ENCODE data around the gene ARSI. TPM values are rescaled to one million over a fixed set of nuclear protein-coding genes. Genes with fewer than 3 reads are reported as not detected.

The ARSI gene
- total and polyA plus RNA-seq, 2 of the 13 experiments (the other 11 are each of a cell fraction or from before 2014, with no cell fraction given), result 4.2 to 33.9 TPM

- no peak overlapping the region for H3K27ac ChIP-seq (ENCODE audit: extremely low read length, insufficient read depth, low read length)
- BruUV-seq (replicated peaks), result no TSS peak
- DNase-seq (ENCODE audit: low spot score) (no peak), ATAC-seq (no peak), FAIRE-seq (no peak)
- no peak overlapping the region for H2AFZ ChIP-seq (ENCODE audit: low read length)
- H3K4me1 ChIP-seq (ENCODE audit: insufficient read depth, low read length), result peaks cover 67% of the 10 kb centered on the region
- H4K20me1 ChIP-seq (ENCODE audit: insufficient read depth, low read length), result no peaks in the 10 kb centered on the region
- no peak overlapping the region for H3K4me2 ChIP-seq (ENCODE audit: low read depth, low read length)
- H3K79me2 ChIP-seq (ENCODE audit: insufficient read depth, low read length), result no peaks in the 10 kb centered on the region
- H3K4me3 ChIP-seq (replicated peaks in 1 of 3; ENCODE audit: insufficient read depth in 1 of 3, low read depth in 2 of 3, low read length in 3 of 3), result no peak overlapping the region
- 88% methylated on average over 6 of the region's 6 CpGs for WGBS (ENCODE audit: low lambda C conversion rate)
- in situ Hi-C loops (cut with HindIII; ENCODE audit: extremely low pct_ligation_motif_present, low pct_unique_long_range_greater_than_20kb), result no loop called here
- no peaks in the 10 kb centered on the region for H3K9me3 ChIP-seq (ENCODE audit: low read length)
- CTCF ChIA-PET (ENCODE audit: low intra/inter-chr PET ratio, low total read pairs), result no interaction called here
- H3K27me3 ChIP-seq (ENCODE audit: control insufficient read depth in 1 of 2, insufficient read depth in 2 of 2, low read length in 2 of 2), result no peaks in the 10 kb centered on the region
- intact Hi-C loops (cut with micrococcal nuclease; ENCODE audit: unreplicated experiment), result no loop called here
- POLR2A ChIA-PET, result no interaction called here
- no peaks in the 10 kb centered on the region for H3K36me3 ChIP-seq (replicated peaks in 1 of 2; ENCODE audit: control insufficient read depth in 1 of 2, insufficient read depth in 2 of 2, low read length in 2 of 2)
- H3K9ac ChIP-seq (ENCODE audit: insufficient read depth, low read depth, low read length), result no peak overlapping the region
- no peak for TF ChIP-seq SAP130 (CRISPR knock-in tag; IDR thresholded peaks at IDR 0.05; ENCODE audit: low read depth)
- TF ChIP-seq ZNF609 (CRISPR knock-in tag; IDR thresholded peaks at IDR 0.05; ENCODE audit: borderline replicate concordance), result no peak
- no peak for TF ChIP-seq HOMEZ (CRISPR knock-in tag; IDR thresholded peaks at IDR 0.05; ENCODE audit: low read depth)
- TF ChIP-seq ARID2 (CRISPR knock-in tag; IDR thresholded peaks at IDR 0.05; ENCODE audit: borderline replicate concordance), result no peak
- no peak for TF ChIP-seq ZNF282 (IDR thresholded peaks at IDR 0.05; ENCODE audit: partially characterized antibody)
- TF ChIP-seq TBL1XR1 (IDR thresholded peaks at IDR 0.05; ENCODE audit: borderline replicate concordance, low read length, partially characterized antibody), result no peak
- no peak for TF ChIP-seq NFATC3 (CRISPR knock-in tag; IDR thresholded peaks at IDR 0.05)
- TF ChIP-seq NBN (conservative IDR thresholded peaks at IDR 0.05), result no peak
- TF ChIP-seq SP1 (IDR thresholded peaks at IDR 0.05), result no peak
- no peak for TF ChIP-seq SP1 (CRISPR knock-in tag; IDR thresholded peaks at IDR 0.05)
- TF ChIP-seq FOXK1 (CRISPR knock-in tag; IDR thresholded peaks at IDR 0.05; ENCODE audit: borderline replicate concordance, low read depth), result no peak
- no peak for TF ChIP-seq SP4 (CRISPR knock-in tag; IDR thresholded peaks at IDR 0.05)
- TF ChIP-seq ZBTB44 (CRISPR knock-in tag; IDR thresholded peaks at IDR 0.05), result no peak
- TF ChIP-seq HNRNPK (IDR thresholded peaks at IDR 0.05; ENCODE audit: low read depth, low read length, poor library complexity, severe bottlenecking), result no peak
- TF ChIP-seq ZFAT (CRISPR knock-in tag; conservative IDR thresholded peaks at IDR 0.05), result no peak
- TF ChIP-seq IRF9 (CRISPR knock-in tag; IDR thresholded peaks at IDR 0.05; ENCODE audit: borderline replicate concordance), result no peak
- TF ChIP-seq RXRB (CRISPR knock-in tag; IDR thresholded peaks at IDR 0.05; ENCODE audit: borderline replicate concordance), result no peak
Observed at GRCh38 chr5:150313501-150313900, 10.8 kb upstream of the ARSI start.
